Measurements from ENCODE around the gene CHRD.

The CHRD gene

DNA sequence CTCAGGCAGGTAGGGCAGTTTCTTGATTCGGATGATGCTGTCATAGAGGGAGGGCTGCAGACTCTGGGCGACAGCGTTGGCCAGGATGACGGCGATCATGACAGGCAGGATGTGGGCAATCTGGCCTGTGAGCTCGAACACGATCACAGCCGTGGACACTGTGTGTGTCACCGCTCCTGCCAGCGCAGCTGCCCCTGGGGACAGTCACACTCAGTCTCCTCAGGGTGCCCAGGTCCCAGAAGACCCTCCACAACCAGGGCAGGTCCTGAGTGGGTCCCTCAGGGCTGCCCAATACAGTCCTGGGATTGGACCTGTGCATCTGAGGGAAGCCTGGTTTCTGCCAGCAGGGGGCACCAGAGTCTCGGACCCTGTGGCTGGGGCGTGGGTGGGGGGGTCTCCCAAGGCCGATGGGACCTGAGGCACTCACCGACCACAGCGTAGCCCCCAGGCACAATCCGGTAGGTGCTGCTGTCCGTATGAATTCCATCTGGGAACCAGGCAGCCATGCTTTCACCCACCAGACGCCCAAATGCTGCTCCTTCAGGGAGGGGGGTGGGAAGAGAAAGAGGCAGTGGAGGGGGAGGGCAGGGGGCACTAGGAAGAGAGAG is 25.6 kb upstream of the CHRD start:
- Mint-ChIP-seq H3K9me3 (no peaks in the 10 kb centered on the region), H3K4me1 (peaks cover 26% of the 10 kb centered on the region), H3K36me3 (ENCODE audit: low read depth) (peaks cover 25% of the 10 kb centered on the region), H3K27me3 (ENCODE audit: low read depth) (no peaks in the 10 kb centered on the region), H3K27ac (no peak overlapping the region), H3K4me3 (no peak overlapping the region)
- TF ChIP-seq, protein P1, sequence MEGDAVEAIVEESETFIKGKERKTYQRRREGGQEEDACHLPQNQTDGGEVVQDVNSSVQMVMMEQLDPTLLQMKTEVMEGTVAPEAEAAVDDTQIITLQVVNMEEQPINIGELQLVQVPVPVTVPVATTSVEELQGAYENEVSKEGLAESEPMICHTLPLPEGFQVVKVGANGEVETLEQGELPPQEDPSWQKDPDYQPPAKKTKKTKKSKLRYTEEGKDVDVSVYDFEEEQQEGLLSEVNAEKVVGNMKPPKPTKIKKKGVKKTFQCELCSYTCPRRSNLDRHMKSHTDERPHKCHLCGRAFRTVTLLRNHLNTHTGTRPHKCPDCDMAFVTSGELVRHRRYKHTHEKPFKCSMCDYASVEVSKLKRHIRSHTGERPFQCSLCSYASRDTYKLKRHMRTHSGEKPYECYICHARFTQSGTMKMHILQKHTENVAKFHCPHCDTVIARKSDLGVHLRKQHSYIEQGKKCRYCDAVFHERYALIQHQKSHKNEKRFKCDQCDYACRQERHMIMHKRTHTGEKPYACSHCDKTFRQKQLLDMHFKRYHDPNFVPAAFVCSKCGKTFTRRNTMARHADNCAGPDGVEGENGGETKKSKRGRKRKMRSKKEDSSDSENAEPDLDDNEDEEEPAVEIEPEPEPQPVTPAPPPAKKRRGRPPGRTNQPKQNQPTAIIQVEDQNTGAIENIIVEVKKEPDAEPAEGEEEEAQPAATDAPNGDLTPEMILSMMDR (IDR thresholded peaks at IDR 0.05; ENCODE audit: unreplicated experiment in 3 of 3), result peak; percentile 54 to 61 (median 58)

GRCh38 chr3:184354754-184355153 is 25.1 kb upstream of the CHRD start:
- Mint-ChIP-seq H3K4me3 (no peak overlapping the region), H3K36me3 (ENCODE audit: low read depth) (peaks cover 25% of the 10 kb centered on the region), H3K9me3 (no peaks in the 10 kb centered on the region)

GRCh38 chr3:184355261-184356040 is 24.4 kb upstream of the CHRD start:
- peaks cover 25% of the 10 kb centered on the region for H3K36me3 Mint-ChIP-seq (ENCODE audit: low read depth)

More at GRCh38 chr3:184354754-184355153, 25.1 kb upstream of the CHRD start:
- TF ChIP-seq, protein P1 (IDR thresholded peaks at IDR 0.05; ENCODE audit: unreplicated experiment in 3 of 3), result no peak
- Mint-ChIP-seq H3K4me1 (peaks cover 25% of the 10 kb centered on the region), H3K27ac (no peak overlapping the region), H3K27me3 (ENCODE audit: low read depth) (no peaks in the 10 kb centered on the region)

DNA sequence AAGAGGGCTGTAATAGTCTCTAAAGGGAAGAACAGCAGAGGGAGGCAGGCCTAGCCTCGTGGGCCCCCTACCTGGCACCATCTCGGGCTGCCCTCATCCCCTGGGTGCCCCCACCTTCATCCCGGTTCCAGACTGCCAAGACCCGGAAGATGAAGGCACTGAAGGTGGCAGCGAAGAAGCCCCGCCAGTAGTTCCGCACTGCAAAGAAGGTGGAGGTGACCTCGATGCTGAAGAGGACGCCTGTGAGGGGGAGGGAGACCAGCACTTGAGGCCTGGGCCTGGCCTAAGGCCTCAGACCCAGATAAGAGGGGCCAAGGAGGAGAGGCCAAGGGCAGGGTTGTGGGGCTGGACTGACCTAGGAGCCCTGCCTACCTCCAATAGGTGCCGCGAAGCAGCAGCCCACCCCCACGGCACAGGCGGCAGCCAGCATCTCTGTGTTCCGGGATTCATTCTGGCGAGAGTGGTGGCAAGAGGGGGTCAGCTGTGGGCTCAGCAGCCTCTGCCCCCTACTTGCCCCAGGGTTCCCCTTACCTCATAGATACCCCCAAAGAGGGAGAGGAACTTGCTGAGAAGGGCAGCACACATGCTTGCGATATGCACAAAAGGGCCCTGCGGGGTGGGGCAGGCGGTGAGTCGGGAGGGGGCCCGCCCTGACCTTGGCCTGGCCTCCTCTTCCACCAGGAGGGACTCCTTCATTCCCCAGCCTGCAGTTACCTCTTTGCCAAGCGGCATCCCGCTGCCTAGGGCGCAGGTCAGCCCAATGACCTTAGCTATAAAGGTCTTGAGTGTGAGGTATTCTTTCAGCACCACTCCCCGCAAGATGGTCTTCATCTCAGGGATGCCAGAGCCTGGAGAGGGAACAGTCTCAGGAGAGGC is 22.4 kb upstream of the CHRD start:
- TF ChIP-seq, protein P1 (IDR thresholded peaks at IDR 0.05; ENCODE audit: unreplicated experiment in 3 of 3), result no peak
- H3K36me3 Mint-ChIP-seq (ENCODE audit: low read depth), result peaks cover 11% of the 10 kb centered on the region
- H3K4me3 Mint-ChIP-seq, result peak overlapping the region in 1 of 3 experiments; percentile 8
- H3K27me3 Mint-ChIP-seq (ENCODE audit: low read depth), result no peaks in the 10 kb centered on the region
- no peaks in the 10 kb centered on the region for H3K9me3 Mint-ChIP-seq
- H3K27ac Mint-ChIP-seq, result no peak overlapping the region
- H3K4me1 Mint-ChIP-seq, result peaks cover 15% of the 10 kb centered on the region

More at GRCh38 chr3:184355261-184356040, 24.4 kb upstream of the CHRD start:
- H3K9me3 Mint-ChIP-seq, result no peaks in the 10 kb centered on the region
- TF ChIP-seq, protein P1 (IDR thresholded peaks at IDR 0.05; ENCODE audit: unreplicated experiment in 3 of 3), result no peak
- H3K27me3 Mint-ChIP-seq (ENCODE audit: low read depth), result no peaks in the 10 kb centered on the region
- H3K27ac Mint-ChIP-seq, result no peak overlapping the region
- peaks cover 28% of the 10 kb centered on the region for H3K4me1 Mint-ChIP-seq
- H3K4me3 Mint-ChIP-seq, result peak overlapping the region in 1 of 3 experiments; percentile 11

DNA sequence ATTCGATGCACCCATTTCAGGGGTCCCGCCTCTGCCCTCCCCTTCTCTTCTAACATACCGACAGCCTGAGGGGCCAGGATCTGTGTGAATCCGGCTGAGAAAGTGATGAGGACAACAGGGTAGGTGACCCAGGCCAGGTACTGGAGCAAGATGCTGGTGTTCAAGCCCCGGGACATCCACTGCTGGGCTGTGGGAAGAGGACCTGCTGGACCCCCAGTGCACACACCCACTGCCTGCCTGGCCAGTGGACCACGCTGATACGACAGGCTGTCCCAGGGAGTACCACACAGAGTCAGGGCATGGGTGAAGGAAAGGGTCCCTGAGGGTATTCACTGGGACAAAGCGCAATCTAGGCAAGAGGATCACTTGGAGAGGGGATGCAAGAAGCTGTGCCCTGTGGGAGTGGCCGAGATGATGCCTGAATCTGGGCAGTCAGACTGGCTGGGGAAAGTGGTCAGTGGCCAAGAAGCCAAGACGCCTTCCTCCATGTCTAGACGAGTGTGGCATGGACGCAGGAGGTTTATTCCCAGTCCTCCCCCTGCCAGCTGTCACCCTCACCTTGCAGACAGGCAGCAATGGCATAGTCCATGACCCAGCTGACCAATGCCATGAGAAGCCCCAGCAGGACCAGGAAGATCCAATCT is 21.6 kb upstream of the CHRD start:
- Mint-ChIP-seq H3K4me1 (peaks cover 16% of the 10 kb centered on the region), H3K36me3 (ENCODE audit: low read depth) (peaks cover 12% of the 10 kb centered on the region), H3K4me3 (peak overlapping the region; percentile 29 to 59 (median 49)), H3K27me3 (ENCODE audit: low read depth) (no peaks in the 10 kb centered on the region), H3K27ac (no peak overlapping the region), H3K9me3 (no peaks in the 10 kb centered on the region)
- TF ChIP-seq, protein P1 (IDR thresholded peaks at IDR 0.05; ENCODE audit: unreplicated experiment in 3 of 3), result no peak

Measured in nephron (organoid).